H9 (cell line): ENCODE data around the gene ZBED1. TPM values are rescaled to one million over a fixed set of nuclear protein-coding genes. Genes with fewer than 3 reads are reported as not detected.
A peak's percentile ranks its signal among the peaks of the same experiment; 100 is the strongest.
"Not testable (repeated sequence)": the region's sequence is repeated elsewhere in the genome, so short reads cannot be mapped to it uniquely, and the experiment has no call there.

Source experiments
- DNase-seq: peaks from one replicate; pipeline ENCODE4 v3.0.0-alpha.2; 2017
- H2AFZ ChIP-seq: one replicate; pipeline ENCODE4 v1.6.1; 2013; ENCODE audit warnings: mild to moderate bottlenecking, low read length, control low read depth, moderate library complexity
- H2AK5ac ChIP-seq: 2 replicates; pipeline ENCODE4 v1.6.1; 2013; ENCODE audit warnings: low read length, control low read depth, mixed read lengths; ENCODE audit not compliant: insufficient read length
- H2BK120ac ChIP-seq: one replicate; pipeline ENCODE4 v1.6.1; 2013; ENCODE audit warnings: low read depth, mild to moderate bottlenecking, low read length, control low read depth, inconsistent platforms; ENCODE audit not compliant: poor library complexity, severe bottlenecking
- H2BK12ac ChIP-seq: 2 replicates; pipeline ENCODE4 v1.6.1; 2013; ENCODE audit warnings: low read length, control low read depth, mixed read lengths, low read depth; ENCODE audit not compliant: insufficient read length
- H2BK15ac ChIP-seq: 2 replicates; pipeline ENCODE4 v1.6.1; 2013; ENCODE audit warnings: low read depth, low read length, control low read depth
- H2BK20ac ChIP-seq: one replicate; pipeline ENCODE4 v1.6.1; 2013; ENCODE audit warnings: low read depth, mild to moderate bottlenecking, low read length, control low read depth, inconsistent platforms; ENCODE audit not compliant: poor library complexity, severe bottlenecking
- H2BK5ac ChIP-seq: 2 replicates; pipeline ENCODE4 v1.6.1; 2013; ENCODE audit warnings: low read length, control low read depth, mixed read lengths; ENCODE audit not compliant: insufficient read length
- H3K14ac ChIP-seq: 2 replicates; pipeline ENCODE4 v1.6.1; 2013; ENCODE audit warnings: low read length, control low read depth; ENCODE audit not compliant: insufficient read depth
- H3K18ac ChIP-seq: 2 replicates; pipeline ENCODE4 v1.6.1; 2013; ENCODE audit warnings: low read depth, mild to moderate bottlenecking, mixed read lengths, low read length, control low read depth; ENCODE audit not compliant: insufficient read length
- H3K23ac ChIP-seq: 2 replicates; pipeline ENCODE4 v1.6.1; 2013; ENCODE audit warnings: low read length, control low read depth, mixed read lengths, low read depth; ENCODE audit not compliant: insufficient read length
- H3K23me2 ChIP-seq: 2 replicates; pipeline ENCODE4 v1.6.1; 2013; ENCODE audit warnings: low read depth, mild to moderate bottlenecking, mixed read lengths, low read length, control low read depth; ENCODE audit not compliant: insufficient read length, poor library complexity, severe bottlenecking
- H3K27ac ChIP-seq: 2 replicates; pipeline ENCODE4 v1.5.1; 2013; ENCODE audit warnings: low read length, control low read depth, mixed read lengths, low read depth; ENCODE audit not compliant: insufficient read length
- H3K27me3 ChIP-seq: 2 replicates; pipeline ENCODE4 v1.6.1; 2013; ENCODE audit warnings: low read length, control low read depth, inconsistent platforms; ENCODE audit not compliant: insufficient read depth
- H3K4ac ChIP-seq: 2 replicates; pipeline ENCODE4 v1.6.1; 2013; ENCODE audit warnings: low read depth, mild to moderate bottlenecking, control low read depth, inconsistent platforms, low read length, moderate library complexity
- H3K4me1 ChIP-seq: 2 replicates; pipeline ENCODE4 v1.6.1; 2013; ENCODE audit warnings: low read length, control low read depth, inconsistent platforms; ENCODE audit not compliant: insufficient read depth
- H3K4me2 ChIP-seq: 2 replicates; pipeline ENCODE4 v1.6.1; 2013; ENCODE audit warnings: low read length, control low read depth, mixed read lengths; ENCODE audit not compliant: insufficient read length, insufficient read depth
- H3K56ac ChIP-seq: 2 replicates; pipeline ENCODE4 v1.6.1; 2013; ENCODE audit warnings: low read depth, mild to moderate bottlenecking, mixed read lengths, low read length, control low read depth; ENCODE audit not compliant: insufficient read length
- H3K79me1 ChIP-seq: 2 replicates; pipeline ENCODE4 v1.6.1; 2013; ENCODE audit warnings: low read depth, mild to moderate bottlenecking, moderate library complexity, low read length, control low read depth, inconsistent platforms; ENCODE audit not compliant: insufficient read depth, poor library complexity, severe bottlenecking
- H3K79me2 ChIP-seq: 2 replicates; pipeline ENCODE4 v1.6.1; 2013; ENCODE audit warnings: low read length, control low read depth, inconsistent platforms; ENCODE audit not compliant: insufficient read depth
- H3K9ac ChIP-seq: 2 replicates; pipeline ENCODE4 v1.6.1; 2013; ENCODE audit warnings: low read length, control low read depth, mixed read lengths; ENCODE audit not compliant: insufficient read length; ENCODE audit errors: extremely low read depth
- H3K9me3 ChIP-seq: one replicate; pipeline ENCODE4 v1.6.1; 2013; ENCODE audit warnings: low read depth, low read length, inconsistent platforms; ENCODE audit not compliant: control insufficient read depth
- H3T11ph ChIP-seq: one replicate; pipeline ENCODE4 v1.6.1; 2013; ENCODE audit warnings: mild to moderate bottlenecking, low read length, control low read depth, inconsistent platforms
- H4K20me1 ChIP-seq: one replicate; pipeline ENCODE4 v1.6.1; 2013; ENCODE audit not compliant: control insufficient read depth, insufficient read length, insufficient read depth
- H4K5ac ChIP-seq: 2 replicates; pipeline ENCODE4 v1.6.1; 2013; ENCODE audit warnings: low read depth, mild to moderate bottlenecking, mixed read lengths, low read length, control low read depth; ENCODE audit not compliant: insufficient read length
- H4K8ac ChIP-seq: replicated peaks from 2 replicates; pipeline ENCODE4 v1.6.1; 2013; ENCODE audit warnings: low read length, control low read depth, mixed read lengths, low read depth; ENCODE audit not compliant: insufficient read length
- H4K91ac ChIP-seq: 2 replicates; pipeline ENCODE4 v1.6.1; 2013; ENCODE audit warnings: low read depth, mild to moderate bottlenecking, moderate library complexity, mixed read lengths, low read length, control low read depth; ENCODE audit not compliant: insufficient read length
- H3K27ac Mint-ChIP-seq, 3 experiments: 2 replicates in 2 of 3; 3 replicates in 1 of 3; pipeline ENCODE4 v1.8.0; 2020 to 2021; ENCODE audit warnings: mixed read lengths in 3 of 3, mild to moderate bottlenecking in 1 of 3, moderate library complexity in 1 of 3
- H3K27me3 Mint-ChIP-seq: 2 replicates; pipeline ENCODE4 v1.8.0; 2021; ENCODE audit warnings: low read depth, mild to moderate bottlenecking, moderate library complexity, mixed read lengths
- H3K36me3 Mint-ChIP-seq, 3 experiments: 2 replicates in 2 of 3; 3 replicates in 1 of 3; pipeline ENCODE4 v1.8.0; 2020 to 2021; ENCODE audit warnings: low read depth in 3 of 3, mixed read lengths in 3 of 3; ENCODE audit not compliant: insufficient read depth in 1 of 3
- H3K4me1 Mint-ChIP-seq, 2 experiments: 2 replicates each; pipeline ENCODE4 v1.8.0; 2020; ENCODE audit warnings: mixed read lengths in 2 of 2
- H3K4me3 Mint-ChIP-seq, 2 experiments: 2 replicates in 1 of 2; 3 replicates in 1 of 2; pipeline ENCODE4 v1.8.0; 2020 to 2021; ENCODE audit warnings: mild to moderate bottlenecking in 2 of 2, mixed read lengths in 2 of 2, moderate library complexity in 1 of 2
- H3K9me3 Mint-ChIP-seq, 2 experiments: 2 replicates in 1 of 2; 3 replicates in 1 of 2; pipeline ENCODE4 v1.8.0; 2020; ENCODE audit warnings: mild to moderate bottlenecking in 2 of 2, mixed read lengths in 2 of 2, moderate library complexity in 1 of 2
- CTCF ChIP-seq: fragments of 200-600 bp; sonication (generic); conservative IDR thresholded peaks from 3 replicates; pipeline ENCODE4 v1.8.0; 2021; ENCODE audit warnings: antibody characterized with exemption, mild to moderate bottlenecking
- whole genome bisulfite sequencing: extraction: QIAGEN DNeasy Blood & Tissue Kit; methylation state at CpG from one replicate; pipeline ENCODE4 v1.1.7; 2013; ENCODE audit warnings: missing lambda C conversion rate, low lambda C conversion rate, mixed read lengths; ENCODE audit not compliant: insufficient read length; ENCODE audit errors: extremely low coverage; 5-methylcytosine and 5-hydroxymethylcytosine counted together
- total RNA-seq: library from RNA; stranded (reverse); gene quantifications from 2 replicates; pipeline ENCODE4 v1.2.1, GENCODE V29; 2021

Gene ZBED1
- total RNA-seq, 1 experiment from 2014 or later, result 61.1 TPM

- Mint-ChIP-seq H3K27me3 (no peaks in the 10 kb centered on the region), H3K27ac (peak overlapping the region in 2 of 3 experiments; percentile 13 to 53; a peak in 2 of 7 replicates), H3K4me1 (peaks cover 18 to 32% of the 10 kb centered on the region in 2 experiments), H3K9me3 (peaks cover 7 to 8% of the 10 kb centered on the region in 2 experiments), H3K4me3 (no peak overlapping the region), H3K36me3 (peaks cover 16 to 39% (median 24%) of the 10 kb centered on the region in 3 experiments)
- H2AFZ ChIP-seq, result no peak overlapping the region
- H3K18ac ChIP-seq, result no peak overlapping the region
- no peak overlapping the region for H3K23ac ChIP-seq
- no peak overlapping the region for H3T11ph ChIP-seq
- no peak overlapping the region for H2AK5ac ChIP-seq
- no peak overlapping the region for H2BK5ac ChIP-seq
- no peak overlapping the region for H2BK120ac ChIP-seq
- H4K20me1 ChIP-seq, result peaks cover 5% of the 10 kb centered on the region
- no peak overlapping the region for H3K9ac ChIP-seq
- H3K27me3 ChIP-seq, result no peaks in the 10 kb centered on the region
- H2BK12ac ChIP-seq, result no peak overlapping the region
- no peaks in the 10 kb centered on the region for H3K79me1 ChIP-seq
- no peak overlapping the region for H3K27ac ChIP-seq
- no peak overlapping the region for H4K8ac ChIP-seq
- no peak overlapping the region for H2BK20ac ChIP-seq
- no peak overlapping the region for H4K91ac ChIP-seq
- H3K23me2 ChIP-seq, result no peaks in the 10 kb centered on the region
- no peak overlapping the region for H3K4ac ChIP-seq
- no peak overlapping the region for H3K56ac ChIP-seq
- peaks cover 12% of the 10 kb centered on the region; the same call in 1 of the 2 replicates for H3K79me2 ChIP-seq
- no peak for DNase-seq
- no peak overlapping the region for H3K14ac ChIP-seq
- H3K9me3 ChIP-seq, result no peaks in the 10 kb centered on the region
- WGBS, result no CpG with 5 or more reads among the region's 21 CpGs
- peak overlapping the region; percentile 21 for H4K5ac ChIP-seq
- no peaks in the 10 kb centered on the region for H3K4me1 ChIP-seq
- TF ChIP-seq CTCF, result no peak
- H3K4me2 ChIP-seq, result no peak overlapping the region
- no peak overlapping the region for H2BK15ac ChIP-seq
Observed at GRCh38 chrX:2478546-2479419, 22.0 kb downstream of the ZBED1 start.

DNA sequence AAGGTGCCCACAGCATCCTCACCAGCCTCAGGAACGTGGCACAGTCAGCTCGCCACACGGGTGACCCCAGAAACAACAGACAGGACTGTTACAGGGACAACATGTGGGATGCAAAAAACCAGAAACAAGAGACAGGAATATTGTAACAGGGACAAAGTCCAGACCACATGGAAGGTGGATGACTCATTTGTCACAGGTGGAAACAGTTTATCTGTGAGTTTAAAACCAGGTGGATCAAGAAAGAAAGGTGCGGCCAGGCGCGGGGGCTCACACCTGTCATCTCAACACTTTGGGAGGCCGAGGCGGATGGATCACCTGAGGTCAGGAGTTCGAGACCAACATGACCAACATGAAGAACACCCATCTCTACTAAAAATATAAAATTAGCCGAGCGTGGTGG is 23.5 kb downstream of the ZBED1 start:
- H3K27me3 ChIP-seq, H3K9me3 Mint-ChIP-seq, H3K4me3 Mint-ChIP-seq, H4K20me1 ChIP-seq, H2AK5ac ChIP-seq, H4K5ac ChIP-seq, H3K18ac ChIP-seq, H3K27ac ChIP-seq, DNase-seq, H3K56ac ChIP-seq, H3K14ac ChIP-seq, H4K91ac ChIP-seq, H2BK20ac ChIP-seq, H3K9ac ChIP-seq, H3K27me3 Mint-ChIP-seq, H3K79me2 ChIP-seq, H3K23me2 ChIP-seq, H3K9me3 ChIP-seq, H2BK120ac ChIP-seq, H3K79me1 ChIP-seq, H2BK5ac ChIP-seq, H3K4ac ChIP-seq, H3K23ac ChIP-seq, H3K4me1 ChIP-seq, H3K4me2 ChIP-seq, H3T11ph ChIP-seq, H4K8ac ChIP-seq, H2BK12ac ChIP-seq, H2BK15ac ChIP-seq, H2AFZ ChIP-seq: not testable (repeated sequence)
- Mint-ChIP-seq H3K4me1 (peaks cover 16 to 31% of the 10 kb centered on the region in 2 experiments), H3K36me3 (peaks cover 18 to 37% (median 28%) of the 10 kb centered on the region in 3 experiments), H3K27ac (peak overlapping the region; percentile 24 to 50 (median 32); a peak in 5 of 7 replicates)
- no CpG with 5 or more reads among the region's 11 CpGs for WGBS
